CD4-positive, alpha-beta T cell treated with Interleukin-17A for 4 hours (primary cell): ENCODE results near the gene RPS3.
A peak's percentile ranks its signal among the peaks of the same experiment; 100 is the strongest.

ENCODE experiments used
- DNase-seq: peaks from one replicate; pipeline ENCODE4 v3.0.0-alpha.2; 2020; ENCODE audit warnings: mixed read lengths

RPS3 gene

DNA sequence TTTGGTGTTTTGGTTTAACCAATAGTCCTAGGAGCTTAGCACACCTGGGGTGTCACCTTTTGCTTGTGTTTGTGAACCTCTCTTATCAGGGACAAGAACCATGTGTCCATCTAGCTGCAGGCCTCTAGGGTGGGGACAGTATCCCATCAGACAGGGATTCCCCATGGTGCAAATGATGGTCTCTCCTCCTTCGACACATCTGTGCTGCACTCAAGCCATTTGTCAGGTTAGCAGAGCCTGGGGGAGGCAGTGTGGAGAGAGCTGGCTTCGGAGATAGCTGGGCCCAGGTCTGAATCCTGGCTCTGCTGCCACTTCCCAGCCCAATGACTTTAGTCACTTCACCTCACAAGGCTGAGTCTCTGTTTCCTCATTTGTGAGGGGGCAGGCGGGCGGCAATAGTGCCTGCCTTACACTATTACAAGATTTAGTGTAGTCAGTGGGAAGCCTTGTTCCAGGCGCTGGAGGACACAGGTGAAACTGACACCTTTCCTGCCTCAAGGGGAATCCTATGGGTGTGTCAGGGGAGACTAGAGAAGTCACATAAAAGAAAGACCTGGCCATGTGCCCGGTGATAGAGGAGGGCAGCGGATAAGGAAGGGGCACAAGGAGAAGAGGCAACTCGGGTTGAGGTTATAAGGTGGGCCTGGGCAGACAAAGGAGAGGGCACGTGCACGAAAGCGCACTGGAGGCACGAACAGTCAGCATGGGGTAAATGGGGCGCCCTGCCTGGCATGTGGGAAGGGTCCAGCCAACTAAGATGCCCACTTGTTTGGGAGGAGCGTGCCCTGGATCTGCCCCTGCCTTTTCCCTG is 21.1 kb downstream of the RPS3 start:
- DNase-seq = no peak

DNA sequence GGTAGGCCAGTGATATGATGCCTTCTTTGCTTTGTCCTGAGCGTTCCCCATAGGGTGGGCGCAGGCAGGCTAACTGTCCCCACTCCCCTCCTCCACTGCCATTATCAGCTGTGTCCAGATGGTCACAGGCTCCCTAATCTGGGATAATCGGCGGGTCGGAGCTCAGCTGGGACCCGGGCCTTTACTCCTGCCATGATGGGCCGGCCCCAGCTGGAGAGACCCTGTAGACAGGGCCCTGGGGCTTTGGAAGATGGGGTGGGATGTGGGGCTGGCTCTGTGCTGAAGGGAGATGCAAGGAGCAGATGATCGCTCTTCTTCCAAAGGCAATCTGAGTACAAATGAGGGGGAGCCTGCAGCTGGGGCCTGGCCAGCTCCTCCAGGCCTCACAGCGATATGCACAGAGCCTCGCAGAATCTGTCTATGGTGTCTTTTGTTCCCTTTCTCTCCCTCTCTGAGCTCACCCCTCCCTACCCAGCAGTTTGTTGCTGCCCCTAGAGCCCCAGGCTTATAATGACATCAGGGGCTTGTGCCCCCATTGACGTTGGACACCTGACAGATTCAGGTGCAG is 21.8 kb downstream of the RPS3 start:
- DNase-seq = no peak

DNA sequence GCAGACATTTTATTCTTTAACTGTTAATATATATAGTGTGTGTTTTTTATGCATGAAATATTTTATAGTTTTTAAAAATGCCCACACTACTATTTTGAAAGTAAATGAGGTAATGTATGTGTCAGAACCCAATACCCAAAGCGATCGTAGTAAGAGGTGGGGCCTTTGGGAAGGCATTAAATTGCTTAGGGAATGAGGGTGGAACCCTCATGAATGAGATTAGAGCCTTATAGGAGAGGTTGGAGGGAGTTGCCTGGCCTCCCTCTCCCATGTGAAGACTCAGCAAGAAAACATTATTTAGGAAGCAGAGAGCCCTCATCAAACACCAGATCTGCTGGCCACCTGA is 22.6 kb downstream of the RPS3 start:
- DNase-seq = no peak

DNA sequence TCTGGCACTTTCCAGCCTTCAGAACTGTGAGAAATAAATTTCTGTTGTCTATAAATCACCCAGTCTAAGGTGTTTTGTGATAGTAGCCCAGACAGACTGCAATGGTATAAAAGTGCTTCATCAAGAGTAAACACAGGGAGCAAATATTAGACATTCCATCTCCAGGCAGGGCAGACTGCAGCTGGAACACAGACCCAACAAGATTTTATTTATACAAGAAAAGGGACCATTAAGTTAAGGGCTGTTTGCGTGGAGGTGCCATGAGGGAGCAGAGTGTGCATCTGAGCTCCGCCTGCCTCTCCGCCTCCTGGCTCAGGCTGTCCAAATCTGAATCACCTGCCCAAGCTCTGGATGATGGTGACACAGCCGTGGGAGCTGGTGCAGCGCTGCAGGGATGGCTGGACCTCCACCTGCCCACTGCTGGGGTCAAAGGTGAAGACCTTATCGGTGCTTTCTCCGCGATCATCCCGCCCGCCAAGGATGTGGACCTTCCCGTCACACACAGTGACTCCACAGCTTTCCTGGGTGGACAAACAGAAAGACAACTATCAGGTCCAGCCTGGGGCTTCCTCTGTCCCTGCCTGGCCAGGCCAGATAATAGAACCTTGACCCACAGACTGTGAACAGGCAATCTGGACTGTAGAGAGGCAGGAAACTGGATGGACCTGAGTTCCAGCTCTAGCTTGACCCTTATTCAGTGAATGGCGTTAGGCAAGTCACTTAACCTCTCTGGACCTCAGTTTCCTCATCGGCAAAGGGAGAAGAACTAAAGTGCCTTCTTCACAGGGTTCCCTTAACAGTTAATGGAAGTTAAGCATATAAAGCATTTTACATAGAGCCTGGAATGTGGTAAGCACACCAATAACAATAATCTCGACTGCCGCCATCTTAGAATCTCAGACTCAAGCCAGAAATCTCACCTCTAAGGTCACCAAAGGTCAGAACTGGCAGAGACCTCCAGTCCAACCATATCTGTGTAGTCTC is 23.2 kb downstream of the RPS3 start:
- no peak for DNase-seq

DNA sequence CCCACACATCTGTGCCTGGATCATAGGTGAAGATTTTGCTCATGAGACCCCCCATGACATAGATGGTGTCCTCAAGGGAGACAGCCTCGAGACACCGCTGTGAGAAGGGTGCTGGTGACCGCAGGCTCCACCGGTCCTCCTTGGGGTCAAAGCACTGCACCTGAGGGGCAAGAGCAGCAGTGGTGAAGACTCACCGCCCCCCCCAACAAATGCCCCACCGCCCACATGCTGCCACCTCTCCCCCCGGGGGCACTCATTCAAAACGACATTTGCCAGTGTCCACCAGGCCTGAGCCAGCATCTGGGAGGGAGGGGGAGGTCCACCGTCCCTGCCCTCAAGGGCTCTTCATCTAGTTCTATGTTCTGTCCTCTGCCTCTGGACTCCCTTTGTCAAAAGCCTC is 24.4 kb downstream of the RPS3 start:
- DNase-seq = no peak

DNA sequence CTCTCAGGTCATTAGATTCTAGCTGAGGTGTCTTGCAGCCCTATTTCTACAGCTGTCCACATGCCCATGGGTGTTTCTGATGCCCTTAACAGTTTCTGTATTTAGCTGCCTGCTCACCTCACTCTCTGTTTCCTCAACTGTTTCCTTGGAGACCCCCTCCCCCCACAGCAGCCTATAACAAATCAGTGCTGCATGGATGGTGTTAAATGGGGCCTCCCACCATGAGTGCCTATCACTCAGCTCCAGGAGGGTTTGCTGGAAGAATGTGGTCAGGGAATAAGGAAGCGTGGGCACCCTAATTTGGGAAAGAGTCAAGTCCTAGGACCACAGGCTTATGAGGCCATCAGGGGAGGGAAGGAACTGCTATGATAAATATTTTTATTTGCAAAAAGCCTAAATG is 25.1 kb downstream of the RPS3 start:
- no peak for DNase-seq

DNA sequence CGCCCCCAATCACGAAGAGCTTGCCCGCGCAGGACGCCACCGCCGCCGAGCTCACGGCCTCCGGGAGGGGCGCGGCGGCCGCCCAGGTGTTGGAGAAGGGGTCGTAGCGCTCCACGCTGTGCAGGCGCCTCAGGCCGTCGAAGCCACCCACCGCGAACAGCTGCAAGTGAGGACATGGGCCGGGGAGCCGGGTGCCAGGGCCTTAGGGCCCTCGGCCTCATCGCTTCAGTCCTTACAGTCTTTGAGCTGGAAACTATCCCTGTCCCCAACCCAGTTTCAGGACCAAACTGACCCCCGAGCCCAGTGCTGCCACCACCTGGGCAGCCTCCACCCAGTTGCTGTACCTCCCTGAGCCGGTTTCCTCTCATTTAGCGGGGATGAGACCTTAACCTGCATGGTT is 26.1 kb downstream of the RPS3 start:
- DNase-seq = no peak

DNA sequence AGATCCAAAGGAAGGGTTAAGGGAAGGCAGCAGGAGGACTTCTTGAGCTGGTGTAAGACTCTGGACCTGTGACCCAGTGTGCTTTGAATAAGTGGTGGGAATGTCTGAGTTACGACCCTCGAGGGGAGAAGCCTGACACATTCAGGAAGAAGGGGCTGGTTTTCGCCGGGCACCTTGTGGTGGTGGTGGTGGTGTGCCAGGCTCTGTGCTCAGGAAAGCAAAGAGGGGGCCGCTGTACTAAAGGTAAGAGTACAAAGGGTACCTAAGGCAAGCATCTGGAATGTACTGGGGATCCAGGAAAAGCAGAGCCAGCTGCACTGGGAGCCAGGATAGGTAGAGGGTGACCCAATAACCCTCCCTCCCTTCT is 27.4 kb downstream of the RPS3 start:
- no peak for DNase-seq

DNA sequence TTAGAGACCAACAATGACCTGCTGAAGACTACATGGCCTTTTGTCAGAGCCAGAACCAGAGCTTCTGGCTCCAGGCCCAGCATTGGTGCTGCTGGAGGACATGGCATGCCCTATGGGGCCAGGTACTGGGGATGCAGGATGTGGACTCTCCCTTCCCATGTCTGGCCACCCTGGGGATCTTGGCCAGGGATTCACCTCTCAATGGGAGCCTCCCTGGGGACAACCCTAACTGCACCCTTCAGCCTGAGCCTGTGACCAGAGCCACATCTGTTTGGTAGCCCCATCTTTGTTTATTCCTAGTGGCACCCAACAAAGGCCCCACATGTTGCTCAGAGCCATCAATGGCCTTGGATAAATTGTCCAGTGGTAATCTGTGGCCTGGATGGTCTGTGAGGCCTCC is 27.9 kb downstream of the RPS3 start:
- DNase-seq = no peak

DNA sequence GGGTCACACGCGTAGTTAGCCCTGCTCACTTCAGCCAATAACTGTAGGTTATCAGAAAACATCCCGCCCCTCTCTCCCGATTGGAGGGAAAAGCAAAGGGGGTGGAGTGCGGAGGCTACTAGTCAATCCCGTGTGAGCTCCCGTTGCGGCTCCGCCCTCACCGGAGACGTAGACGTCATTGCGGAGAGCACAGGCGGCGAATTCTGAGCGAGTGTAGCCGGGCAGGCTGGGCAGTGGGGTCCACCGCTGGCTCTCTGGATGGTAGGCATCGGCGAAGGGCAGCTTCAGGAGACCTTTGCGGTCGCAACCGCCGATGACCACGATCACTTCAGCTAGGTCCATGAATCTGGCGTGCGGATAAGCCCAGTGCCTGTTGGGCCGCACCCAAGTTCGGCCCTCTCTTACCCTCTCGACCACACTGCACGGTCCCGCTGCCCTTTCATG is 29.0 kb downstream of the RPS3 start:
- DNase-seq = peak; percentile 54

DNA sequence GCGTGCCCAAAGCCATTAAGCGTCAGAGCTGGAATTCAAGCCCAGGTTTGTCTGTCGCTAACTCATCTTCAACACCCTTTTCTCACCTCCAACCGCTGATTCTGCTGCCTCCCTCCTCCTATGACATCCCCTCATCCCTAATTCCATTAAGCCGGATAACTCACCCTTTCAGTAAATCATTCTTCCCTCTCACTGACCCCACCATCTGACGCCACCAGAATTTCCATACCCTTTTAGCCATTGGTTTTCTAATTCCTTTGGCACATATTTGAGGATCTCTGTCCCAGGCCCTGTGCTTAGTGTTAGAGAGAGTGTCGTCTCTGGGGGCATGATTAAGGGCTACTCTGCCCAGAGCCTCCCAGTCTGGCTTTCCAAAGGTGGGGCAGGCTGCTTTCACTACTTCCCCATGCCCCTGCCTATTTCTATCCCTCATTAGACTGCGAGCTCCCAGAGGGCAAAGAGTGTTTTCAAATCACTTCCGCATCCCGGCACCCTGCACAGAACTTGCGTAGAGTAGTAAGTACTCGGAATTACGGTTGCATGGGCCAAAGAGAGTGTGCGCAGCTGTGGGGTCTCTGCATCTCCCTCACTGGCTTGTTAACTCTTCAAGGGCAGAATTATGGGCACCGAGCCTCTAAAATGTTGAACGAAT is 29.8 kb downstream of the RPS3 start:
- DNase-seq = no peak

DNA sequence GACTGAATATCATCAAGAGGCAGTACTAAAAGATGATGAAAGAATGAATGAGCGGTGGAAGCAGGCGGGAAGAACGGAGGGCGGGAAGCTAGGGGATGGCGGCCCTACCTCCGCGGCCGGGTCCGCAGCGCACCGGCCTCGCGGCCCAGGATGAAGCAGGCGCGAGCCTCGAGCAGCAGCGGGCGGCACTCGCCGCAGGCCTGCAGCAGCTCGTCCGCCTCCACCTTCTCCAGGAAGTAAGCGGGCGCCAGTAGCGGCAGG is 30.3 kb downstream of the RPS3 start:
- no peak for DNase-seq

DNA sequence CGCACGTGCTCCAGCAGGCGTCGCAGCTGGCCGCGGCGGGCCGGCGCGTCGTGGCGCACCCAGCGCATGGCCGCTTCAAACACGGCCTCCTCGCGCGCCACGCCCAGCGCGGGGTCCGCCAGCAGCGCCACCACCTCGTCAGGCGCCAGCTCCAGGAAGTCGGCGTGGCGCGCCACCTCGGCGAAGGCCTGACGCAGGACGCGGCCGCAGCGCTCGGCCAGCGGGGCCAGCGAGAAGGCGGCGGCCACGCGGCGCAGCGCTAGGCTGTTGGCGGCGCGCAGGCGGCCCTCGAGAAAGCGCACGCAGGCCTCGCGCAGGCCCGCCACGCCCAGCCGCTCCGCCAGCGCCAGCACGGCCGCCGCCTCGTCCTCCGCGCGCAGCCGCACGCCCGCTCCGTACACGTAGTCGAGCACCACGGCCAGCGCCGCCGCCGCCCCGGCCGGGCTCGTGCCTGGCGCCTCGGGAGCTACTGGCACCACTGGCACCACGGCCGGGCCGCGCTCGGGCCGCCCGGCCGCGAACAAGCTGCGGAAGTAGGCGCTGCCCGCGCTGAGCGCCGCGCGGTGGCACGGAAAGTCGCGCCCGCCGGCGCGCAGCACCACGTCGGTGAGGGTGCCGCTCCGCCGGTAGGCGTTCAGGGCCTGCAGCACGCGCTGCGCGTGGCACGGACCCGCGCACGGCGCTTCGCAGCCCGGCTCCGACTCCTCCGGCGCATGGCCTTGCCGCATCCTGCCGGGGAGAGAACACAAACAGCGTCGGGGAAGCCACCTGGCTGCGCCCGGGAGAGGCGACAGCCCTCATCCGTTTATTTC is 30.8 kb downstream of the RPS3 start:
- DNase-seq = peak; percentile 59

DNA sequence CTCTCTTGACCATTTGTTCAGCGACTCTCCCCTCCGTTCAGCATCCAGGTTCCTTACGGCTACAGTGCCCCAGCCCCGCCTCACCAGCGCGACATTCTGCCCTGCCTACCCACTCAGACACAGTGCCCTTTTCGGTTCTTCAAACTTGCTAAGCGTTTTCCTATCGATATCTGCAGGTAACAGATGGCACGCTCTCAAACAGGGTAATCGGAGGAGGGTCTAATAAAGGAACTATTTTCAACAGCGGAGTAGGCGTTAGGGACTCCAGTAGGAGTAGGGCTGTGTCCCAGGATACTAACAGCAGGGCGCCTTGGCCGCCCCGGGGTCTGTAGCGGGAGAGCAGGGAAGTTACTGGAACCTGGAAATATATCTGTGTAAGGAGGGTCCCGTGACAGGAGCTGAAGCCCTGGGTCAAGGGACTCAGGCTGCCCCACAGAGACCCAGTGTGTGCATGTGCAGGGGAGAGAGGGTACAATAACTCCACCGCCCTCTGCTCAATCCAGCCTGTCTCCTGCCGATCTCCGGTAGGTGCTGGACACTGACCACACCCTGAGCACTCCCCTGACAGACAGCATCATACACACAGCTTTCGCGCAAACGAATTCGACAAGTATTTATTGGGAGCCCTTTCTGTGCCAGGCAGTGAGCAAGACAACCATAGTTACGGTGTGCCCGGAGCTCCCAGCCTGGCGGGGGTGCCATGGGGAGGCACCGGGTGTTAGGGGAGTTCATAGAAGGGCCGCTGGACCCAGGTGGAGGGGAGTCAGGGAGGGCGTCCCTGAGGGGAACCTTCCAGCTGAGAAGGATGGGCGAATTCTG is 31.6 kb downstream of the RPS3 start:
- no peak for DNase-seq

DNA sequence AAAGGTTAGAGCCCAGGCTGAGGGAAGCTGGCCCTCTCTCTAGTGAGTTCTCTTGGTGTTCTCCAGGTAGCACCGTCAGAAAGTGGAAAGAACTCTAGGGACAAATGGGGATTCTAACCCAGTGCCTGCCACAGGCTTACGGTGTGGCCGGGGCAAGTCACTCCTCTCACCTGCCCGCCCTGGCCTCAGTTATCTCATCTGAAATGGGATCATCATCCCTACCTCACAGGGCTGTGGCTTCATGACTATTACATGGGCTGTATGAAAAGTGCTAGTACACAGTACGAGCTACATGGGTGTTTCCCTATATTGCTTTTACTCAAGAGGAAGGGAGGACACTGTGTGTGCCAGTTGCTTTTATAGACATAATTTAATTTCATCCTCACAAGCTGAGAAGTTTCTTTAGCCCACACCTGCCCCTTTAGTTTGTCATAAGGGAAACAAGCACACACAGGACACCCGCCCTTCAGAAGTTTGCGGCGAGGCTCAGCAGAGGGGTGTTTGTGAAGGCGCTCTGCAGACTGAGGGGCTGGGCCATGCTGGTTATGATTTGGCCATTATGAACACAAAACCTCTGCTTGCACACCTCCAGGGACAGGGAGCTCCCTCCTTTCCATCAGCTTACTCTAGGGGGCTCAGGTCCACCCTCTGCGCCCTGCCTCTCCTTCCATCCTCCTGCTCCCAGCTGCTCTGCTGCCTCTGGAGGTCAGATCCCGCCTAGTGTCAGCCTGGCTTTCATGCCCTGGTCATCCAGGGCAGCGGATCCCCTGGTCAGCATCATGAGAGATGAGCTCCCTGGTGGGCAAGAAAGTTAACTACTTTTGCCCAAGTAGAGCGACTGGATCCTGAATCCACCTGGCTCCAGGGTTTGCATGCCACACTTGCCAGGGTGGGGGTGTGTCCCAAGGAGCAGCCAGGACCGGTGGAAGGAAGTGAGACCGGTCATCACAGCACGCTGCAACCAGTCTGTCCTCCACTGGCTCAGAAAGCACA is 32.5 kb downstream of the RPS3 start:
- no peak for DNase-seq

DNA sequence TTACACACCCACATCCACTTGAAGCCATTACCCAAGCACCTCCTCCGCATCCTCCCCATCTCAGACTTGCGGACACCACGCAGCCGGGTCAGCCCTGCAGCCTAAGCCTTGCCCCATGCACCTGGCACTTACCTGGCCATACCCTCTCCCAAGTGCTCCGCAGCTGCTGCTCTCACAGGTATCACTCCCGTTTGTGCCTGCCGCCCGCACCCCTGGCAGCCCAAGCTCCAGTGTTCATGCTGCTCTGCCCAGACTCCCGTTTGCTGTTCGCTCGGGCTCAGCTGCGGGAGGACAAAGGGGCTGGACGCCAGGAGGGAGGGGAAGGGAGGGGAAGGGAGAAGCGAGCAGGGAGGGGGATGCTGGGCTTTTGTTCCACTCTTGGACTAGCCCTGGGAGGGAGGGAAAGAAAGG is 33.6 kb downstream of the RPS3 start, which contains the start of gene KLHL35:
Gene KLHL35, minus strand, starts transcription at position 293 of the 411 bp plus-strand sequence. CDS start 2,574 bp downstream, outside the sequence.
- DNase-seq = no peak

DNA sequence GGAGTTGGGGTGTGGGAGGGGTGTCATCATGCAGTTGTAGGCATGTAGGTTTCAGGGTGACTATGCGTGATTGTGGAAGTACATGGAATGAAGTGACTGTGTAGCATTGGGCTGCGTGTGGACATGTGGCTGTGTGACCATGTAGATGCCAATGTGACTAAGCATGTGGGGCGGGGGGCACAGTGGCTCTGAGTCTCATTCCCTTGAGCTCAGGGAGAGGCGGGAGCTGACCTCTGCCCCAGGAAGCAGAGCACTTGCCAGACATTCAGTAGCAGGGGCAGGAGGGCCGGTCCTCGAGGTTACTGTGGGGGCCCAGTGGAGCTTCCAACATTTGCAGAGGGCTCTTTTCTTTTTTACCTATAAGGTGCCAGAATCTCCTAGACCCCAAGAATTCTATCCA is 34.1 kb downstream of the RPS3 start:
- no peak for DNase-seq

DNA sequence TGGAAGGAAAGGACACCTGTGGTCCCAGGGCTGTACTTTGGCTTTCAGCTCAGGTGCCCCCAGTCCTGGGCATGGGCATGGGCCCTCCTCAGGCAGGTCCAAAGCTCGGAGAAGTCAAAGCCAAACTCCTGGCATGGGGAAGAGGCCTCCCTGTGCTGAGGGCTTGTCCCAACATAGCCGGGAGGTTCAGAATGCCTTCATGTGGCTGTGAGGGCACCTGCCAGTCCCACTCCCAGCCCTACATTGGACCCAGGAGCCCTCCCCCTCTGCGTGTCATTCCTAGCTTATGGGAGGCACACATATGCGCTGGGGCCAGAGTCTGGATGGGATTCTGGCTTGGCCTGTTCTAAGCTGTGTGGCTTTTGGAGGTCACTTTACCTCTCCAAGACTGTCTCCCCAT is 34.7 kb downstream of the RPS3 start:
- DNase-seq = no peak

DNA sequence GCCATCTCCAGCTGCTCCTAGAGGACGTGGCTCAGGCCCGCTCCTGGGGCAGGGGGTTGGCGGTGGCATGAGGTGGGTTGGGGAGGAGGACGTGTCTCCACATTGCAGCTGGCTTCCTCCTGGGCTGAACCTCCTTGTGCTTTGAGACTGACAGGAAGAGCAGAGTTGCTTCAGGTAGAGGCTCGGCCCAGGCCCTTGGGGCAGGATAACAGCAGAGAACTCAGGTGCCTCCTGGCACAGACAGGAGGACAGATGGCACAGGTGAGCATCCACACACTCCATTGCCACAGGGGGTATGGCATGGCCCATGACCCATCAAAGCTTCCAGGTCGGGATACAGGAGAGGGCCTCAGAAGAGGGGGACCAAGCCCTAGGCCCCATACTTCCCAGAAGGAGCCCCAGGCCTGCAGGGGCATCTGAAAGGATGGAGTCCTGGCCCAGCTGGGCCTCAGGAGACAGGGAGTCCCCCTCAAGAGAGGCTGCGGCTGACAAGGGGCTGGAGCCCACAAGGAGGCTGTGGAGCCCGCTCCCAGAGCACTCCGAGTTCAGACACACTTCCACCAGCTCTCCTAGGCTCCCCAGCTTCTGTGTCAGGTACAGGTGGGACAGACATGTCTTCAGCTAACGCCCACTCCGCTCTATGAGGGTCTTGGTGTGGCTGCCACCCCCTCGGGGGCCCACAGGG is 35.7 kb downstream of the RPS3 start:
- DNase-seq = no peak

DNA sequence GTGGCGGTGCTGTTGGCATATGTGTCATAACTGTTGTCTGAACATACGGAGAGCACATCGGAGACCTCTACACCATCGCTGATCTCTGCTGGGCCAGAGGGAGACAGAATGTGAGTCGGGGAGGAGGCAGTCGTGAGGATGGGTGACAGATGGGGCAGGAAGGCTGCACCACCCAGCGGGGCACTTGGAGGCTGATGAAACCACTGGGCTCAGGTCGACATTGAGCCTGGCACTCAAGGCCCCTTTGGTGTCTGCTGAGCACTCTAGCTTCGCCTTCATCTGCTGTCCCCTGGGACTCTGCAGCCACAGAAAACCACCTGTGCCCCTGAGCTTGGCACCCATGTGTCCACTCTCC is 36.2 kb downstream of the RPS3 start:
- DNase-seq = no peak
